DMS79 treated with DMSO at 0.1 percent for 48 hours (cell line): Measurements from ENCODE around the gene CTSF.
"Not testable (repeated sequence)": the region's sequence is repeated elsewhere in the genome, so short reads cannot be mapped to it uniquely, and the experiment has no call there.

Experiments used
- DNase-seq: peaks from one replicate; lab custom pipeline; 2025; lab: John Stamatoyannopoulos, UW

The CTSF gene

GRCh38 chr11:66589996-66590675, 21.7 kb upstream of the CTSF start:
- DNase-seq = no peak

GRCh38 chr11:66589315-66589714, 20.9 kb upstream of the CTSF start:
- DNase-seq = not testable (repeated sequence)

- no peak for DNase-seq
These were observed 17.7 kb upstream of the CTSF start for GRCh38 chr11:66586136-66586535.

- DNase-seq = not testable (repeated sequence)
These were observed 17.0 kb upstream of the CTSF start for GRCh38 chr11:66585447-66585846.

GRCh38 chr11:66582565-66583147, 14.2 kb upstream of the CTSF start:
- DNase-seq = not testable (repeated sequence)

GRCh38 chr11:66581261-66581660, 12.9 kb upstream of the CTSF start:
- no peak for DNase-seq

GRCh38 chr11:66580803-66581202, 12.4 kb upstream of the CTSF start:
- no peak for DNase-seq

- peak; percentile 46 for DNase-seq
These were observed 10.7 kb upstream of the CTSF start for GRCh38 chr11:66579017-66579606.

GRCh38 chr11:66570850-66571180, 2.4 kb upstream of the CTSF start:
- no peak for DNase-seq

- DNase-seq = no peak
These were observed 1.9 kb upstream of the CTSF start for GRCh38 chr11:66570079-66570849.

- DNase-seq = no peak
These were observed 670 bp upstream of the CTSF start for GRCh38 chr11:66569076-66569475.

GRCh38 chr11:66567787-66568123, 651 bp downstream of the CTSF start:
- DNase-seq = no peak

GRCh38 chr11:66566221-66566620, 2.2 kb downstream of the CTSF start:
- DNase-seq = no peak

- DNase-seq = no peak
These were observed 3.4 kb downstream of the CTSF start for GRCh38 chr11:66564984-66565383.

- no peak for DNase-seq
These were observed 3.9 kb downstream of the CTSF start for GRCh38 chr11:66564538-66564937.

GRCh38 chr11:66563832-66564231, 4.6 kb downstream of the CTSF start:
- DNase-seq = no peak

GRCh38 chr11:66562907-66563583, 5.4 kb downstream of the CTSF start:
- DNase-seq = no peak

GRCh38 chr11:66562275-66562674, 6.1 kb downstream of the CTSF start:
- no peak for DNase-seq

GRCh38 chr11:66561975-66562248, 6.5 kb downstream of the CTSF start:
- no peak for DNase-seq

- no peak for DNase-seq
These were observed 7.0 kb downstream of the CTSF start for GRCh38 chr11:66561178-66561974.

GRCh38 chr11:66559866-66560676, 8.3 kb downstream of the CTSF start:
- no peak for DNase-seq
